GM12878 (cell line): ENCODE measurements around the gene TTC23. TPM values are rescaled to one million over a fixed set of nuclear protein-coding genes. Genes with fewer than 3 reads are reported as not detected.

ENCODE experiments used
- ATAC-seq: fragments of 200-7000 bp; cut with Tn5 transposase; 3 replicates; pipeline ENCODE4 v1.9.1; 2020; ENCODE audit warnings: mild to moderate bottlenecking, moderate library complexity
- BruUV-seq: library from RNA; stranded (reverse); fragments of 400-500 nt; replicated peaks from 2 replicates; lab custom pipeline; 2021; lab: Mats Ljungman, UMichigan
- CTCF ChIA-PET: fragments of 300-600 bp; sonication (Branson Sonifier 250); formaldehyde crosslinking; extraction: SDS; loops from one replicate; lab custom pipeline; 2021; ENCODE audit warnings: inconsistent platforms; lab: Yijun Ruan, JAX
- POLR2A ChIA-PET: fragments of 350-600 bp; formaldehyde crosslinking; extraction: SDS; loops from one replicate; lab custom pipeline; 2021; ENCODE audit warnings: inconsistent platforms; lab: Charles Lee
- RAD21 ChIA-PET: fragments of 300-600 bp; sonication (Branson Sonifier 250); formaldehyde crosslinking; loops from one replicate; lab custom pipeline; 2023; ENCODE audit warnings: antibody characterized with exemption; ENCODE audit not compliant: unreplicated experiment; lab: Charles Lee
- SMC1A ChIA-PET: fragments of 300-600 bp; sonication (Branson Sonifier 250); formaldehyde crosslinking; loops from one replicate; lab custom pipeline; 2023; ENCODE audit not compliant: unreplicated experiment, uncharacterized antibody; lab: Charles Lee
- DNase-seq: peaks from one replicate; pipeline ENCODE4 v3.0.0-alpha.2; 2011; ENCODE audit warnings: low read depth, low spot score
- FAIRE-seq: peaks from 3 replicates; lab custom pipeline; 2011; peaks lifted over from hg19 to GRCh38; lab: Jason Lieb, UNC
- H2AFZ ChIP-seq: 2 replicates; pipeline ENCODE4 v1.6.0; 2011; ENCODE audit warnings: low read depth, low read length, control low read depth; ENCODE audit not compliant: control insufficient read depth
- H3K27ac ChIP-seq: 2 replicates; pipeline ENCODE4 v1.5.1; 2011; ENCODE audit warnings: control low read depth; ENCODE audit not compliant: control insufficient read depth, insufficient read depth
- H3K27me3 ChIP-seq, 2 experiments: replicated peaks in 1 of 2; 2 replicates each; pipeline versions ENCODE4 v1.6.0 to v1.6.1; 2011; ENCODE audit warnings: low read length in 1 of 2; ENCODE audit not compliant: control insufficient read depth in 2 of 2, insufficient read depth in 2 of 2
- H3K36me3 ChIP-seq, 2 experiments: 2 replicates each; pipeline ENCODE4 v1.5.1; 2011; ENCODE audit warnings: low read length in 1 of 2; ENCODE audit not compliant: control insufficient read depth in 2 of 2, insufficient read depth in 2 of 2
- H3K4me1 ChIP-seq: 2 replicates; pipeline ENCODE4 v1.6.1; 2011; ENCODE audit warnings: mild to moderate bottlenecking, low read length, moderate library complexity, mixed read lengths; ENCODE audit not compliant: control insufficient read depth, insufficient read depth
- H3K4me2 ChIP-seq: 2 replicates; pipeline ENCODE4 v1.6.0; 2011; ENCODE audit warnings: control low read depth; ENCODE audit not compliant: control insufficient read depth, insufficient read depth
- H3K4me3 ChIP-seq: fragments of 200-600 bp; sonication (generic); 2 replicates; pipeline ENCODE4 v1.5.1; 2016
- H3K79me2 ChIP-seq: 2 replicates; pipeline ENCODE4 v1.6.0; 2011; ENCODE audit warnings: low read length; ENCODE audit not compliant: control insufficient read depth, insufficient read depth
- H3K9ac ChIP-seq: 2 replicates; pipeline ENCODE4 v1.8.0; 2011; ENCODE audit warnings: low read length, control low read depth, mixed read lengths; ENCODE audit not compliant: control insufficient read depth, insufficient read depth
- H3K9me3 ChIP-seq: replicated peaks from 3 replicates; pipeline ENCODE4 v1.5.1; 2011; ENCODE audit warnings: mild to moderate bottlenecking, low read length; ENCODE audit not compliant: control insufficient read depth, insufficient read depth
- H4K20me1 ChIP-seq: 2 replicates; pipeline ENCODE4 v1.6.0; 2011; ENCODE audit not compliant: control insufficient read depth, insufficient read depth
- BRCA1 ChIP-seq: IDR thresholded peaks from 2 replicates; pipeline ENCODE4 v1.6.1; 2011; ENCODE audit warnings: low read depth, low read length, improper control_type of control experiment
- CEBPB ChIP-seq, 2 experiments: fragments of 150-350 bp in 1 of 2; IDR thresholded peaks; 2 replicates each; pipeline ENCODE4 v1.6.1; 2012 to 2014; ENCODE audit warnings: low read depth in 2 of 2, low read length in 2 of 2, borderline replicate concordance in 1 of 2, inconsistent platforms in 1 of 2
- EGR1 ChIP-seq, 2 experiments: IDR thresholded peaks; 1 replicate in 1 of 2; 2 replicates in 1 of 2; pipeline ENCODE4 v1.6.1; 2011 to 2012; ENCODE audit warnings: low read depth in 2 of 2, low read length in 2 of 2, borderline replicate concordance in 1 of 2, mild to moderate bottlenecking in 1 of 2, moderate library complexity in 1 of 2
- EP300 ChIP-seq, 2 experiments: fragments of 150-350 bp in 1 of 2; IDR thresholded peaks; 2 replicates each; pipeline ENCODE4 v1.6.1; 2011 to 2012; ENCODE audit warnings: low read depth in 2 of 2, low read length in 2 of 2, borderline replicate concordance in 1 of 2, improper control_type of control experiment in 1 of 2, inconsistent platforms in 1 of 2; ENCODE audit not compliant: control insufficient read depth in 1 of 2
- ESRRA ChIP-seq: IDR thresholded peaks from 2 replicates; pipeline ENCODE4 v1.6.1; 2012; ENCODE audit warnings: mild to moderate bottlenecking, low read length, improper control_type of control experiment
- ETV6 ChIP-seq, 2 experiments: fragments of 450-650 bp in 1 of 2; IDR thresholded peaks in 1 of 2; conservative IDR thresholded peaks in 1 of 2; 2 replicates each; pipeline ENCODE4 v1.6.1; 2014; ENCODE audit warnings: antibody characterized with exemption in 1 of 2, borderline replicate concordance in 1 of 2, low read depth in 1 of 2, mild to moderate bottlenecking in 1 of 2, moderate library complexity in 1 of 2
- FOS ChIP-seq: IDR thresholded peaks from 3 replicates; pipeline ENCODE4 v1.6.1; 2011; ENCODE audit warnings: borderline replicate concordance; ENCODE audit not compliant: insufficient read length; ENCODE audit errors: extremely low read depth
- FOXK2 ChIP-seq: fragments of 450-650 bp; IDR thresholded peaks from 2 replicates; pipeline ENCODE4 v1.6.1; 2017; ENCODE audit warnings: mild to moderate bottlenecking, moderate library complexity
- GATAD2B ChIP-seq: fragments of 450-650 bp; conservative IDR thresholded peaks from 2 replicates; pipeline ENCODE4 v1.6.1; 2017; ENCODE audit warnings: low read depth, mild to moderate bottlenecking, moderate library complexity
- RCOR1 ChIP-seq: conservative IDR thresholded peaks from 2 replicates; pipeline ENCODE4 v1.6.1; 2012; ENCODE audit warnings: low read depth, low read length, improper control_type of control experiment
- SP1 ChIP-seq: IDR thresholded peaks from one replicate; pipeline ENCODE4 v1.6.1; 2011; ENCODE audit warnings: low read depth, low read length
- SRF ChIP-seq, 2 experiments: IDR thresholded peaks; 2 replicates each; pipeline ENCODE4 v1.6.1; 2011; ENCODE audit warnings: low read depth in 2 of 2, low read length in 2 of 2, mild to moderate bottlenecking in 1 of 2, moderate library complexity in 1 of 2
- TCF12 ChIP-seq: IDR thresholded peaks from 2 replicates; pipeline ENCODE4 v1.6.1; 2011; ENCODE audit warnings: low read depth, mild to moderate bottlenecking, low read length
- TCF3 ChIP-seq: IDR thresholded peaks from 2 replicates; pipeline ENCODE4 v1.6.1; 2012; ENCODE audit warnings: low read depth, mild to moderate bottlenecking, low read length, borderline replicate concordance; ENCODE audit not compliant: insufficient read depth
- WGBS: methylation state at CpG from one replicate; pipeline ENCODE4 v1.1.6; 2016; ENCODE audit warnings: low lambda C conversion rate; ENCODE audit not compliant: insufficient replicate concordance, insufficient coverage; ENCODE audit errors: missing lambda C conversion rate; 5-methylcytosine and 5-hydroxymethylcytosine counted together
- in situ Hi-C: fragments of 300-500 bp; cut with MboI; formaldehyde crosslinking; loops from 9 replicates; pipeline ENCODE4 v1.14.3; 2018; ENCODE audit warnings: mixed read lengths
- intact Hi-C: fragments of 100-400 bp; cut with micrococcal nuclease; formaldehyde crosslinking; loops from one replicate; pipeline ENCODE4 v1.14.2; 2022; ENCODE audit not compliant: unreplicated experiment
- polyA plus RNA-seq, 11 experiments: library from polyadenylated mRNA; depleted of rRNA in 4 of 11; unstranded in 6 of 11; stranded (reverse) in 5 of 11; fragments of >200 nt; fragmentation: Nextera tagmentation in 4 of 11; fragmentation: Illumina TruSeq in 1 of 11; extraction: Ambion mirVana in 4 of 11; extraction: Trizol in 1 of 11; gene quantifications; 1 replicate in 1 of 11; 2 replicates in 10 of 11; pipeline versions ENCODE4 v1.2.1 to v1.2.3, GENCODE V29; 2011 to 2016; ENCODE audit warnings: inconsistent platforms in 2 of 11, missing spikeins in 2 of 11, low read depth in 1 of 11
- total RNA-seq, 4 experiments: library from RNA; depleted of rRNA in 3 of 4; stranded (reverse); fragments of >200 nt in 3 of 4; fragmentation: Illumina TruSeq in 1 of 4; extraction: Trizol in 1 of 4; gene quantifications; 2 replicates each; pipeline versions ENCODE4 v1.2.1 to v1.2.3, GENCODE V29; 2013 to 2021
- TF ChIP-seq, protein P1 (sequence below): fragments of 450-650 bp; IDR thresholded peaks from 2 replicates; pipeline ENCODE4 v1.6.1; 2017; ENCODE audit warnings: mild to moderate bottlenecking, moderate library complexity
- TF ChIP-seq, protein P2 (sequence below): fragments of 450-650 bp; IDR thresholded peaks from 2 replicates; pipeline ENCODE4 v1.6.1; 2017; ENCODE audit warnings: low read depth, mild to moderate bottlenecking, moderate library complexity

TTC23 gene
- total and polyA plus RNA-seq, 10 of the 15 experiments (the other 5 are each of a cell fraction or from before 2014, with no cell fraction given) = 1.2 to 9.0 (median 6.5) TPM

DNA sequence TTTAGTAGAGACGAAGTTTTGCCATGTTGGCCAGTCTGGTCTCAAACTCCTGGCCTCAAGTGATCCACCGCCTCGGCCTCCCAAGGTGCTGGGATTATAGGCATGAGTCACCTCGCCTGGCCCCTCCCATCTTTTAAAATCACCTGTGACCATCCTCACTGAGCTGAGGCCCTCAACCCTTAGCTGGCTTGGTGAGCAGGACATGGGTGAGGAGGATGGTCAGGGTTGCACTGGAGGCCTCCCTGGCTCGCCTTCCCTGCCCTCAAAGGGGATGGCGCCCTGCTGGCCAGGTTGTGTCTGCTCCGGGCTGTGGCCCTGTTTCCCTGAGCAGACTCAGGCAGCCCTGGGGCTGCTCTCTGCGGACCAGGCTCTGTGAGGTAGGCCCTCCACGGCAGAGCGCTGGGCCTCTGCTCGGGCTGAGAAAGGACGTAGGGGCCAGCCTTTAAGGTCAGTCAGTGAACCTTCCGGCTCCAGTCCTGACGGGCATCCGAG is 110.8 kb downstream of the TTC23 start (continued):
- TF ChIP-seq, protein P1, sequence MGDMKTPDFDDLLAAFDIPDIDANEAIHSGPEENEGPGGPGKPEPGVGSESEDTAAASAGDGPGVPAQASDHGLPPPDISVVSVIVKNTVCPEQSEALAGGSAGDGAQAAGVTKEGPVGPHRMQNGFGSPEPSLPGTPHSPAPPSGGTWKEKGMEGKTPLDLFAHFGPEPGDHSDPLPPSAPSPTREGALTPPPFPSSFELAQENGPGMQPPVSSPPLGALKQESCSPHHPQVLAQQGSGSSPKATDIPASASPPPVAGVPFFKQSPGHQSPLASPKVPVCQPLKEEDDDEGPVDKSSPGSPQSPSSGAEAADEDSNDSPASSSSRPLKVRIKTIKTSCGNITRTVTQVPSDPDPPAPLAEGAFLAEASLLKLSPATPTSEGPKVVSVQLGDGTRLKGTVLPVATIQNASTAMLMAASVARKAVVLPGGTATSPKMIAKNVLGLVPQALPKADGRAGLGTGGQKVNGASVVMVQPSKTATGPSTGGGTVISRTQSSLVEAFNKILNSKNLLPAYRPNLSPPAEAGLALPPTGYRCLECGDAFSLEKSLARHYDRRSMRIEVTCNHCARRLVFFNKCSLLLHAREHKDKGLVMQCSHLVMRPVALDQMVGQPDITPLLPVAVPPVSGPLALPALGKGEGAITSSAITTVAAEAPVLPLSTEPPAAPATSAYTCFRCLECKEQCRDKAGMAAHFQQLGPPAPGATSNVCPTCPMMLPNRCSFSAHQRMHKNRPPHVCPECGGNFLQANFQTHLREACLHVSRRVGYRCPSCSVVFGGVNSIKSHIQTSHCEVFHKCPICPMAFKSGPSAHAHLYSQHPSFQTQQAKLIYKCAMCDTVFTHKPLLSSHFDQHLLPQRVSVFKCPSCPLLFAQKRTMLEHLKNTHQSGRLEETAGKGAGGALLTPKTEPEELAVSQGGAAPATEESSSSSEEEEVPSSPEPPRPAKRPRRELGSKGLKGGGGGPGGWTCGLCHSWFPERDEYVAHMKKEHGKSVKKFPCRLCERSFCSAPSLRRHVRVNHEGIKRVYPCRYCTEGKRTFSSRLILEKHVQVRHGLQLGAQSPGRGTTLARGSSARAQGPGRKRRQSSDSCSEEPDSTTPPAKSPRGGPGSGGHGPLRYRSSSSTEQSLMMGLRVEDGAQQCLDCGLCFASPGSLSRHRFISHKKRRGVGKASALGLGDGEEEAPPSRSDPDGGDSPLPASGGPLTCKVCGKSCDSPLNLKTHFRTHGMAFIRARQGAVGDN = no peak
- no peak for TF ChIP-seq TCF3

DNA sequence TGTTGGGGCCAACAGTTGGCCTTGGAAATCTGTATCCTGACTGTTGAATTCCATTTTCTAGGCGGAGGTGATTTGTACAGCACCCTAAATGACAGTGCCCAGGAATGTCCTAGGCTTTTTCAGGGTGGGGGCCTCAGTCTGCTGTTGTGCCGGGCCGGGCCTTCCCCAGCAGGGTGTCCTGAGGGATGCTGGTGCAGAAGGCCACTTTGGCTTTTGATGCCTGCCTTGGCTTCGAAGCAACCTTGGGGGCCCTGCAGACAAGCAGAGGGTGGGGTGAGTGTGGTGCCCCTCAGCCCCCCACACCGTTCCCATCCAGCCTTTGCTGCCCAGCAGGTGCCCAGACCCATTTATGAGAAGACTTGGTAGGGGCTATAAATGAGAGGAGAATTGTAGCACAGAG is 111.5 kb downstream of the TTC23 start:
- ChIA-PET SMC1A (no interaction called here), POLR2A (no interaction called here), CTCF (no interaction called here), RAD21 (no interaction called here)
- FAIRE-seq (no peak), DNase-seq (no peak), ATAC-seq (no peak)
- no peaks in the 10 kb centered on the region for H3K4me1 ChIP-seq
- no peaks in the 10 kb centered on the region for H3K27me3 ChIP-seq
- H3K27ac ChIP-seq = no peak overlapping the region
- no peaks in the 10 kb centered on the region for H4K20me1 ChIP-seq
- no peaks in the 10 kb centered on the region for H3K9me3 ChIP-seq
- no peak overlapping the region for H3K4me2 ChIP-seq
- no peak overlapping the region for H3K4me3 ChIP-seq
- no peak overlapping the region for H3K9ac ChIP-seq
- in situ Hi-C loops = no loop called here
- no TSS peak for BruUV-seq
- 58% methylated on average over 5 of the region's 5 CpGs for WGBS
- H2AFZ ChIP-seq = no peak overlapping the region
- no peaks in the 10 kb centered on the region for H3K36me3 ChIP-seq
- intact Hi-C loops = no loop called here
- no peaks in the 10 kb centered on the region for H3K79me2 ChIP-seq
- no peak for TF ChIP-seq FOS
- no peak for TF ChIP-seq EP300 (IDR thresholded peaks at IDR 0.05; ENCODE audit: borderline replicate concordance in 1 of 2, control insufficient read depth in 1 of 2, low read depth in 2 of 2, low read length in 2 of 2)
- no peak for TF ChIP-seq SRF (IDR thresholded peaks at IDR 0.05; ENCODE audit: low read depth in 2 of 2, low read length in 2 of 2)
- TF ChIP-seq ETV6 (conservative IDR thresholded peaks at IDR 0.05 in 1 of 2, IDR thresholded peaks at IDR 0.05 in 1 of 2; ENCODE audit: borderline replicate concordance in 1 of 2, low read depth in 1 of 2) = no peak
- no peak for TF ChIP-seq BRCA1
- no peak for TF ChIP-seq SP1
- no peak for TF ChIP-seq EGR1 (IDR thresholded peaks at IDR 0.05; ENCODE audit: borderline replicate concordance in 1 of 2, low read depth in 2 of 2, low read length in 2 of 2)
- TF ChIP-seq FOXK2 = no peak
- TF ChIP-seq CEBPB (IDR thresholded peaks at IDR 0.05; ENCODE audit: borderline replicate concordance in 1 of 2, low read depth in 2 of 2, low read length in 2 of 2) = no peak
- TF ChIP-seq RCOR1 = no peak
- no peak for TF ChIP-seq ESRRA
- no peak for TF ChIP-seq TCF12
- TF ChIP-seq, protein P2, sequence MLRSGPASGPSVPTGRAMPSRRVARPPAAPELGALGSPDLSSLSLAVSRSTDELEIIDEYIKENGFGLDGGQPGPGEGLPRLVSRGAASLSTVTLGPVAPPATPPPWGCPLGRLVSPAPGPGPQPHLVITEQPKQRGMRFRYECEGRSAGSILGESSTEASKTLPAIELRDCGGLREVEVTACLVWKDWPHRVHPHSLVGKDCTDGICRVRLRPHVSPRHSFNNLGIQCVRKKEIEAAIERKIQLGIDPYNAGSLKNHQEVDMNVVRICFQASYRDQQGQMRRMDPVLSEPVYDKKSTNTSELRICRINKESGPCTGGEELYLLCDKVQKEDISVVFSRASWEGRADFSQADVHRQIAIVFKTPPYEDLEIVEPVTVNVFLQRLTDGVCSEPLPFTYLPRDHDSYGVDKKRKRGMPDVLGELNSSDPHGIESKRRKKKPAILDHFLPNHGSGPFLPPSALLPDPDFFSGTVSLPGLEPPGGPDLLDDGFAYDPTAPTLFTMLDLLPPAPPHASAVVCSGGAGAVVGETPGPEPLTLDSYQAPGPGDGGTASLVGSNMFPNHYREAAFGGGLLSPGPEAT = no peak
- TF ChIP-seq GATAD2B = no peak
